Fibroblast of peridontal ligament (primary cell): ENCODE data around the gene TRIM7.
"Not testable (repeated sequence)": the region's sequence is repeated elsewhere in the genome, so short reads cannot be mapped to it uniquely, and the experiment has no call there.

Experiments used
- DNase-seq: peaks from one replicate; pipeline ENCODE4 v3.0.0-alpha.2; 2010; ENCODE audit errors: extremely low read depth

The TRIM7 gene

DNA sequence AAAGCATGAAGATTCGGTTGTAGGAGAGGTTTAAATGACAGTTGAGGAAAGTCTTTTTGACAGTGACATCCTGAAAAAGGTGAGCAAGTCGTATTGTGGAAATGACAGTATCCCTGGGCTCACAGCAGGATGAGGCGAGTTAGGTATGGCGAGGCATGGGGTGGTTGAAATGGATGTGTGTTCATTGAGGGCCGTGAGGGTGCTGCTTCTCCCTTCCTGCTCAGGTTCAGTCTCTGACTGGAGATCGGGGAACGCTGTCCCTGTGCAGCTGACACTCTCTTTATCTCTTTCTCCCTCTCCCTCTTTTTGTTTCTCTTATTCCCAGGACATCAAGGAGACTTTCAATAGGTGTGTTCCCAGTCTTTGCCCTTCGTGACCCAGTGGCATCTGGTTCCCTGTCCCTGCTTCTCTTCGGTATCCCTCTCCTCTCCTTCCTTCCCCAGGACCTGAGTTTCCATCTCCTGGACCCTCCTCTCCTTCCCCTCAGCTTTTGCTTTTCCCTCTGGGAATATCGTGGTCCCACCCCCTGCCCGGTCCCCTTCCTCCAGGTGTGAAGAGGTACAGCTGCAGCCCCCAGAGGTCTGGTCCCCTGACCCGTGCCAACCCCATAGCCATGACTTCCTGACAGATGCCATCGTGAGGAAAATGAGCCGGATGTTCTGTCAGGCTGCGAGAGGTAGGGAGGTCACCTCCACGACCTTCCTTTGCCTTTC is 28.2 kb upstream of the TRIM7 start:
- no peak for DNase-seq

DNA sequence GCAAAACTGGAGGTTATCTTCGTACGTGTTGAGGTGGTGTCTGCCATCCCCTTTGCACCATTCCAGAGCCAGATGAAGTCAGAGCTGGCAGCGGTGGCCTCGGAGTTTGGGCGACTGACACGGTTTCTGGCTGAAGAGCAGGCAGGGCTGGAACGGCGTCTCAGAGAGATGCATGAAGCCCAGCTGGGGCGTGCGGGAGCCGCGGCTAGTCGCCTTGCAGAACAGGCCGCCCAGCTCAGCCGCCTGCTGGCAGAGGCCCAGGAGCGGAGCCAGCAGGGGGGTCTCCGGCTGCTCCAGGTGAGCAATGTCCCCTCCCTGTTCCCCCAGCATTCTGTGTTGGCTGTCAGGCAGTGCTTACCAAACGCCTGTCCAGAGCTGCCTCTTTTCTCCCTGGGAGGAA is 27.6 kb upstream of the TRIM7 start:
- no peak for DNase-seq

DNA sequence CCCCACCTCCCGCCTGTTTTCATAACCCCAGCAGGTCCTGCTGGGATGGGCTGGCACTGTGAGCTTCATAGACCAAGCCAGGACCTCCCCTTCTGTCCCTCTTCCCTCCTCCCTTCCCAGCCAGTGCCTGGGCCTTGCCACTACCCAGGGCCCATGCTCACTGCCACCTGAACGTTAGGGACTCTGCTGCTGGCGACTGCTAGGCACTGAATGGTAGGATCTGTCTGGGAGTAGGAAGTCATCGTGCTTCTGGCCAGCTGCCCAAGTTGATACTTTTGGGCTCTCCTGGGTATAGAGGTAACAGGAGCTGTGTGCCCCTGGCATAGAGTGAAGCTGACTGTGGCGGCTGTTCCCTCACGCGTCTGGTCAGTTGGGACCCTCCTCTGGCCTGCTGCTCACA is 26.4 kb upstream of the TRIM7 start:
- no peak for DNase-seq

DNA sequence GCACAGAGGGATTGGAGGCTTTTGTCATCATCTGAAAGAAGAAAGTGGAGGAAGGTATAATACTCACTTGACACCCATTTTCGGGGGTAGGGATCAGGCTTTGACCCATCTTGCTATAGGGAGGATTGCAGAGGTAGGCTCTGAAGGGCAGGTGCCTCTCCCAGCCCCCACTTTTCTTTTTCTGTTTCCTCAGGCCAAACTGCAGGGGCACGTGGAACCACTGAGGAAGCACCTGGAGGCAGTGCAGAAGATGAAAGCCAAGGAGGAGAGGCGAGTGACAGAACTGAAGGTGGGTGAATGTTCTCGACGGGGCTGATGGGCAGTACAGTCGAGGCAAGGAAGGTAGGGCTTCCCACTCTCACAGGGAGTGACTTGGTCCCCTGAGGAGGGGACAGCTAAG is 25.6 kb upstream of the TRIM7 start:
- DNase-seq: no peak

DNA sequence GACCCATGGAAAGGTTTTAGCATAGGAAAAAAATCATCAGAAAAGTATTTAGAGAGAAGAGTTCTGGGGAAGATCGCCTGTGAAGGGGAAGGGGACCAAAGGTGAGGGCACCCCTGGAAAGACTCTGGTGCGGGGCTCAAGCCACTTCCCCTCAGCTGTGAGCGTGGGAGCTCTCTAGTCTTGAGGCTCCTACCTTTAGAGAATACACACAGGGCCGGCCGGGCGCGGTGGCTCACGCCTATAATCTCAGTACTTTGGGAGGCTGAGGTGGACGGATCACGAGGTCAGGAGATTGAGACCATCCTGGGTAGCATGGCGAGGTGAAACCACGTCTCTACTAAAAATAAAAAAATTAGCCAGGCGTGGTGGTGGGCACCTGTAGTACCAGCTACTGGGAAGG is 25.0 kb upstream of the TRIM7 start:
- no peak for DNase-seq

DNA sequence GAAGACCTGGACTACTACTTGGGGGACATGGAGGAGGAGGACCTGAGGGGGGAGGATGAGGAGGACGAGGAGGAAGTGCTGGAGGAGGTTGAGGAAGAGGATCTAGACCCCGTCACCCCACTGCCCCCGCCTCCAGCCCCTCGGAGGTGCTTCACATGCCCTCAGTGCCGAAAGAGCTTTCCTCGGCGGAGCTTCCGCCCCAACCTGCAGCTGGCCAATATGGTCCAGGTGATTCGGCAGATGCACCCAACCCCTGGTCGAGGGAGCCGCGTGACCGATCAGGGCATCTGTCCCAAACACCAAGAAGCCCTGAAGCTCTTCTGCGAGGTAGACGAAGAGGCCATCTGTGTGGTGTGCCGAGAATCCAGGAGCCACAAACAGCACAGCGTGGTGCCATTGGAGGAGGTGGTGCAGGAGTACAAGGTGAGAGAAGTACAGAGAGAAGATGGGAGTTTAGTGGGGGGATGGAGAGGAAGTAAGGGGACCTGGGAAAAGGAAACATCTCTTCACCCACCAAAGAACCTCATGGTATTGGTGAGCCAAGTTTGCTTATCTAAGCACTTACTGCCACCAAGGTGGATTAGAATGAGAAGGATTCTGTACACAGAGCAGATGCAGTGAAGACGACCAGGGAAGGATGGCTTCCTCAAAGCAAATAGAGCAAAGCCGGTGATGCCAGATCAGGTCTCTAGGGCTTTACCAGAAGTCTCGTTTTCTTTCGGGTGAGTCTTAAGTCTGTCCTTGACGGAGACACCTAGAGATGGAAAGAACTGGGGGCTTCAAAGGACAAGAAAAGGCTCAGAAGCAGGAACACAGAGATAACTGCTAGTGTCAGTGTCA is 19.6 kb upstream of the TRIM7 start:
- DNase-seq: no peak

DNA sequence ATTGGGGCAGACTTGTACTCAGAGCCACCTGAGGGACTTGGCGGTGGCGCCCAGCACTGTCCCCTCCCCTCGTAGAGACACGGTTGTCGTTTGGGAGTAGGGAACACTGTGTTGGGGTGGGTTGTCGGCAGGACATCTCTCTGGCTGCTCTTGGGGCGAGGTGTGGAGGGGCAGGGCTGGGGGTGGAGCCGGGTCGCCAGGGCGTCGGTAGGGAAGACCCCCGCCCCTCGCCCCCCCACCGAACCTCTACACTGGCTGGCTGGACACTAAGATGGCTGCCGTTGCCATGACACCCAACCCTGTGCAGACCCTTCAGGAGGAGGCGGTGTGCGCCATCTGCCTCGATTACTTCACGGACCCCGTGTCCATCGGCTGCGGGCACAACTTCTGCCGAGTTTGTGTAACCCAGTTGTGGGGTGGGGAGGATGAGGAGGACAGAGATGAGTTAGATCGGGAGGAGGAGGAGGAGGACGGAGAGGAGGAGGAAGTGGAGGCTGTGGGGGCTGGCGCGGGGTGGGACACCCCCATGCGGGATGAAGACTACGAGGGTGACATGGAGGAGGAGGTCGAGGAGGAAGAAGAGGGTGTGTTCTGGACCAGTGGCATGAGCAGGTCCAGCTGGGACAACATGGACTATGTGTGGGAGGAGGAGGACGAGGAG is 18.9 kb upstream of the TRIM7 start:
- DNase-seq: no peak

DNA sequence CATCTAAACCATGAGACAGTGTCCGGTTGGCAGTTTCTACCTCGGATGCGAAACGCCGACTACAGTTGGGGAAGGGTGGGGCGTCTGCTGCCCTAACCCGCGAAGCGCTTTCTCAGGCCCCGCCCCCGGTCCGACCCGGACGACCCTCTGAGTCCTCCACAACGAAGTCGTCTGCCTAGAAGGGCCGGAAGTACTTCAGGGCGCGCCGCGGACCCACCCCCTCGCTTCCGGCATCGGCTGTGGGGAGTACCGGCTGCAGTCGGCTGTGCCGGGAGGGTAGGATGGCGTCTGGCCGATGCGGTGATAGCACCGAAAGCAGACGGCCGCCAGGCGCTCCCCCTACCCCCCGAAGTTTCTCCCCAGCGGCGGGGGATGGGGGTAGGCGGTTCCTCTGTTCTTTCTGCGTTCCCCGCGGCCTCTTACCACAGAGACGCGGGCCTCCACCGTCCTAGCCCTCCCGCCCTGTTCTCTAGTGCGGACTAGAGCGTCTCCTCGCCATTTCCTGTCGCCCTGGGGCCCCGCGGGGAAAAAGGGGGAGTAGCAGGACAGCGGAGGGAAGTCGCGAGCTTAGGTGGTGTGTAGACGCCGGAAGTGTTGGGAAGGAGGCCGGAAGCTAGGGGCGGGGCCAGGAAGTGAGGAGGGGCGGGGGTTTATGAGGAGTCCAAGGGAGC is 18.2 kb upstream of the TRIM7 start, which contains the start of gene TRIM41:
TRIM41 (plus strand) TSS at position 224 of the 671 bp plus-strand sequence. CDS start 719 bp downstream, outside the sequence.
- DNase-seq: peak; percentile 98

DNA sequence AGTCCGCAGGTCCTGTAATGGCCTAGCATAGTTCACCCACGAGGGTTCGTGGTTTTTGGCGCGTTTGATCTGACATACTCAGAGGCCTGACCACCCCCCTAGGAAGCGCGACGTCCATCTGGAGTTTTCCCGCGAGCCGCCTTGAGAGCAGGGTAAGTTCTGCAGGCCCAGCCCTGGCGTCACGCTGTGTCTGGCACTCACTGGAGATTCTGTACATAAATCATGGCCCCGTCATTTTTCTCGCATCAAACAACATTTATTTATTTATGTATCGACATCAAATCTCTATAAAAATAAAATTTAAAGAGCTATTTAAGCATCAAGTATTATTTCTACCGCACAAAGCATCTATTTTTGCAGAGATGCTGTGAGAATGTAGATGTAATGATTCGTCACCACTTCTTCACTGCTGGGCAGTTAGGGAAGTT is 17.6 kb upstream of the TRIM7 start:
- peak; percentile 59 for DNase-seq

DNA sequence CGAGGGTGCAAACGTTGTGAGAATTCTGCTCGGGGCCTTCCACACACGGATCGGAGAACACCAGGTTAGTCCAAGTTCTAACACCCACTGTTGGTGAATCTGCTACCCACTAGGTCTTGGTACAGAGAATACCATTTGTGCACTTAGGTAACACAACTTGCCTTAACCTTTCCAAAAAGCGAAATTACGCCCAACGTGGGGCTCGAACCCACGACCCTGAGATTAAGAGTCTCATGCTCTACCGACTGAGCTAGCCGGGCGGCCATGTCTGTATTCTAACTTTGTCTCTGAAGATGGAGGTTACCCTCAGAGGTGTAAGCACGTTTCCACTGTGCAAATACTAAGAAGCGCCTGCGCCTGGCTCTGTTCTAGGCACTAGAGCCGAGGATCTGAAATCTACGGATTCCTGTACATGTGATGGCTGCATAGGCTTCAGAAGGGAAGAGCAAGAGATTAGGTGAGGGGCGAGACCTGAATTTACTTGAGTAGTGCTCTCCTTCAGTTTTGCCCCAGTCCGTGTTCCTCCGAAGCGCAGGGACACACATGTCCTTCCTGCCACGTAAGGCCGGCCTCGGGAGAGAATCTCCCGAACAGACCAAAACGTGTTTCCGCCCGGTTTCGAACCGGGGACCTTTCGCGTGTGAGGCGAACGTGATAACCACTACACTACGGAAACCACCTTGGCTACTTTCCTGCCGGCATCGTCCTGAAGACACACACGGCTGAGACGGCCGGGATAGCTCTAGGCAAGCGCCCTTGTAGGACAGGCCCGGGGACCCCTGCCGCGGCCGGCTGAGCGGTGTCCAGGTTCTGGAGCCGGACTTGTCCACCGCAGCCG is 17.0 kb upstream of the TRIM7 start:
- DNase-seq: peak; percentile 93

DNA sequence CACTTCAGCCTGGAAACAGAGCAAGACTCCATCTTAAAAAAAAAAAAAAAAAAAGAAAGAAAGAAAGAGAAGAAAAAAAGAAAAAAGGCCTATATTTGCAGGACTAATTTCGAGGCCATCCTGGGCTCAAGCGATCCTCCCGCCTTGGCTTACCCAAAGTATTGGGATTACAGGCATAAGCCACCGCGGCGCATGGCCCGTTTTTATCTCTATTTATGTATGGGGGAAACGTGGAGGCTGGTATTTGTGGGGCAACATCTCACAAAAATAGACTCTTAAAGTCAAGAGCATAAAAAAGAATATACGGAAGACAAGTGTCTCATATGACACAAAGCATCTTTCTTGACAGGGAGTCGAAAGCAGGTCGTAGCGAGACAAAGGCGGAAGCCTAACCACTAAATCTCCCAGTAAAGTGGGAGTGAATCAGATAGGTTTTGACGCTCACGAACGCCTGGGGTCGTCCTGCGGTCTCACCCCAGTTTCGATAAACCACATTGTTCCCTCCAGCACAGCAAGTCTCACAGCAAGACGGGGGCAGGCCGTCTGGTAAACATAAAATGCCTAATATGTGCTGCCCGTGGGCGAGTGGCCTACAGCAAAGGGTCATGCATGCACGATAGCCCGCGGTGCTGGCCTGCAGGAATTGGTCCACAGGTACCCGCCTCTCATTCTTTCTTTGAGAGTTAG is 16.3 kb upstream of the TRIM7 start:
- DNase-seq: no peak

DNA sequence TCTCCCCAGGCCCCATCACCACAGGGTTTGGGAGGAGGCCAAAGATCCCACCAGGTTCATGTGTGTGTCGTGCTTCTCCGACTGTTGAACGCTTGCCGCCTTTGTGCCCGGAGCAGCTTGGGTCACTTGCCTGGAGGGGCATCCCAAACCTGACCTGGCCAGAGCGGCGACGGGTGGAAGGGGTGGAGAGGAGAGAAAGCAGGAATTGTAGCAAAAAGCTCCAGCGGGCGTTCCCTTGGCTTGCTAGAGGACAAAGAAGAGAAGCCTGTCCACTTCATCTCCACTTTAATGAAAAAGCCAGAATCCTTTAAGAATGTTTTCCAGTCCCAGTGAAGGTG is 15.2 kb upstream of the TRIM7 start:
- DNase-seq: no peak

DNA sequence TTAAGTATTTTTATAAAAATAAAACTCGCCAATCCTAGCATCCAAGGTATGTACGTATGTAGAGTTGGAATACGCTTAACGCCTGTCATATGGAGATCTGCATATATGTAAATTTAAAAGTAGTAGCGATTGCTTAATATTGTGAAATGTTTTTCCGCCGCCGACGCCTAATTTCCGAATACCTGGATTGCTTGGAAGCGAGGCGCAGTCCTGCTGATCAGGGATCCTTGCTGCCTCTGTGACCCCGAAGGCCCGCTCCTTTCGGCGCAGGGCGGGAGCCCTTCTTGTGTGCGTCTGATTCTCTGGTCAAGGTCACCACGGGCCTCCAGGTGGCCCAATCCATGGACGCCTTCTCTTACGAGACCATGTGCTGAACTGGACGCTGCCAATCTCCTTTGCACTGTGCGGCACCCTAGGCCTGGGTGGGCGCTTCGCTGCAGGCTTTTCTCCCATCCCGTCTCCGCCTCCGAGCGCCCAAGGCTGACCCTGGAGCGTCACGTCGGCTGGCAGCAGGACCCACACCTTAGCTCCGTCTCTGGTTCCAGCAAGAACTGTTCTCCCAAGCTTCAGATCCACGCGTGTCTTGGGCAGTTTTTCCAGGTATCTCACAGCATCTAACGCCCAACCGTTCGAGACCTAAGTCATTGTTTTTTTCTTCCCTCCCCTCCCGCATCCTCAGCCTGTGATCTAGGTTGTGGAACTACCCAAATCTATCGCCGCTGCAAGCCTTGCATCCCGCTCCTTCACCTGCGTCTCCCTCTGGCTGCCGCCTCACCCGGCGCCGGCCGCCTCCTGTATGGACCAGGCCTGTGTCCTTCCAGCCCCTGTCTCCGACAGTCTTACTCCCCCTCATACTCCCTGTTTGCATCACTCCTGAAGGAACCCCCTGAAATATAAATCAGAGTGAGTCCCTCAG is 14.5 kb upstream of the TRIM7 start:
- no peak for DNase-seq

DNA sequence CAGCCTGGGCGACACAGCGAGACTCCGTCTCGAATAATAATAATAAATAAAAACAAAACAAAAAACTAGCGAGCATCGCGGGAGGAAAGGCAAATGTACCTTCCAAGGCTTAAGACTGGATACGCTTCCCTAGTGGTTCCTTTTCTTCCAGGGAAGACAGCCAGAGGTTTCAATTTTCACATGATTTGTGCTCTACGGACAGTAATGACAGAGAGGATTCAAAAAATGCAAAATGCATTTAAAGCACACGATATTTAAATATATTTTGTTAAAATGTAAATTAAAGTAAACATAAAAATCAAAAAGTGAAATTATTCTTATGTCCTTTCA is 13.8 kb upstream of the TRIM7 start:
- no peak for DNase-seq

DNA sequence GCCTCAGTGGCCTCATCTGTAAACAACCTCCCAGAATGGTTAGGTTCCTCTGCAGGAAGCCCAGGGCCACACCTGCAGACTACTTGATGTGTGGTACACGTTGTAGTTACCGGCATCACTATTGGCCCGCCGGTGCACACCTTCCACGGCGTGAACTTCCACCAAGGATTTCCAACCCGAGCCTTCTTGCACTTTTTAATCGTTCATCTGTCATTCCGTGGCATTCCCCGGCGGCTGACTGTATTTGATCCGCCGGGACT is 12.7 kb upstream of the TRIM7 start:
- no peak for DNase-seq

DNA sequence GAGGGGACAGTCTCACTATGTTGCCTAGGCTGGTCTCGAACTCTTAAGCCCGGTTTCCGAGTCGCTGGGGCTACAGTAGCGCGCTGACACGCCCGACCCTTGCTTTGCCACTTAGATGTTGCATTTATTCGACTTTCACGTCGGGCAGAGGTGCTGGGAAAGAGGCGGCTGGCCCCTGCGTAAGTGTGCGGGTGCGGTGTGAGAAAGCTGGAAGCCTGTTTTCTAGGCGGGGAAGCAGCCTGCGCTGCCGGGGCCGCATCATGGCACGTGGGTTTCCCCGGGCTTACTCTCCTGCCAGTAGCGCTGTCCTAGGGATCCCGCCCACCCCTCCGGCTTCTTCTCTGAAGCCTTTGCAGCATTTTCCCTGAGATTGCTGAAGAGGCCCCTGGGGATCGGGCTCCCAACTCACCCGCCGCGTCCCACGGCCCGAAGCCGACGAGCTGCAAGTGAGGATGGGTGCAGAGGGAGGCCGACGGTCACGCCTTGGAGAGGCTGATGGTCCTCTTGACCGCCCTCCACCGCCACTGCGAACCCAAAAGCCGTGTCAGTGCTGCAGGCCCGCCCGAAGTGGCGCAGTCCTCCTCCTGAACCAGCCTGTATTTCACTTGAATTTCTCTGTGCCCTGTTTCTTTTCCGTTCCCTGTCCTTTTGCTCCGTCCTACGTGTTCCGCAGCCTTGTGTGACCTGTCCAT is 12.3 kb upstream of the TRIM7 start:
- DNase-seq: no peak

DNA sequence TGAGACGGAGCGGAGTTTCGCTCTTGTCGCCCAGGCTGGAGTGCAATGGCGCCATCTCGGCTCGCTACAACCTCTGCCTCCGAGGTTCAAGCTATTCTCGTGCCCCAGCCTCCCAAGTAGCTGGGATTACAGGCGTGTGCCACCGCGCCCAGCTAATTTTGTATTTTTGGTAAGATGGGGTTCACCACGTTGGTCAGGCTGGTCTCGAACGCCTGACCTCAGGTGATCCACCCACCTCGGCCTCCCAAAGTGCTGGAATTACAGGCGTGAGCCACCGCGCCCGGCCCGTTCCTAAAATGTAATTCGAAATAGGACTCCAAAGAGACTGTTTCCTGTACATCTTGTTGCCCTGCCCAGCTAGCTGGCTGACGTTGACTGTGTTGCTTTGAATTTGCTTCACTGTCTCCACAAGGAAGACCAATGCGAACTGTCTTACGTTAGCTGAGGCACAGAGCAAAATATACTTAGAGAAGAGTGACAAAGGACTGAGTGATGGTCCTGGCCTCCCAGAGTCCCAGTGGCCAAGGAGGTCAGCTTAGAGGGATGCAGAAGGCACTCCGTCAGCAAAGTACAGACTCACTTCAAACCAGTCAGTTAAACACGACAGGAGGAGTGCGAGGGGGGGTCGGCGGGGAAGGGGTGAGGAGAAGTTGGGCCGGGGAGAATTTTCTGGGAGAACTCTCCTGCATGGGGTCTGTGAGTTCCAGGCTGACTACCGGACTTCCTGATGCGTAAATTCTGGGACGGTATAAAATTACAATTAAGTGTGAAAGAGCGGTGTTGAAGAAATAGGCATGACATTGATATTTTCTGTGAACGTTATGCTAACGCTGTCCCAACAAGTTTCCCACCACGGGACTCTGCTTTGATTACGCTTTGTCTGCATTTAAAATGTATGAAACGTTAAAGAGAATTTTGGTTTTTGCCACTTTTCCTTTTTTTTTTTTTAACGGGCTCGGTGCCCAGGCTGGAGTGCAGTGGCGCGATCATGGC is 11.3 kb upstream of the TRIM7 start:
- no peak for DNase-seq

DNA sequence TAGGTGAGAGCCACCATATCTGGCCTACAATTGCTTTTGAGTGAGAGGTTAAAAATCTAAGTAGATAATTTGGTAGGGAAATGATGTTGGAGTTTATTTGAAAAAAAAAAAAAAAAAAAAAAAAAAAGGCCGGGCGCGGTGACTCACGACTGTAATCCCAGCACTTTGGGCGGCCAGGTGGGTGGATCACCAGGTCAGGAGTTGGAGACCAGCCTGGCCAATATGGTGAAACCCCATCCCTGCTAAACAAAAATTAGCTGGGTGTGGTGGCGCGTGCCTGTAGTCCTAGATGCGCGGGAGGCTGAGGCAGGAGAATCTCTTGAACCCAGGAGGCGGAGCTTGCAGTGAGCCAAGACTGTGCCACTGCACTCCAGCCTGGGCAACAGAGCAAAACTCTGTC is 9.3 kb upstream of the TRIM7 start:
- DNase-seq: not testable (repeated sequence)
